MG63 (cell line): Measurements from ENCODE around the gene LHFPL3. TPM values are rescaled to one million over a fixed set of nuclear protein-coding genes. Genes with fewer than 3 reads are reported as not detected.

Source experiments
- DNase-seq: peaks from one replicate; pipeline ENCODE4 v3.0.0-alpha.2; 2020
- H3K27me3 ChIP-seq: fragments of 250-450 bp; sonication (Bioruptor Pico); 2 replicates; pipeline ENCODE4 v1.5.1; 2020; ENCODE audit warnings: mild to moderate bottlenecking, moderate library complexity
- H3K36me3 ChIP-seq: fragments of 250-450 bp; sonication (Bioruptor Pico); 2 replicates; pipeline ENCODE4 v1.5.1; 2020; ENCODE audit warnings: mild to moderate bottlenecking, moderate library complexity
- H3K4me3 ChIP-seq: fragments of 250-450 bp; sonication (Bioruptor Pico); 2 replicates; pipeline ENCODE4 v1.5.1; 2020; ENCODE audit warnings: mild to moderate bottlenecking, moderate library complexity
- H3K9me3 ChIP-seq: fragments of 250-450 bp; sonication (Bioruptor Pico); 2 replicates; pipeline ENCODE4 v1.5.1; 2020; ENCODE audit warnings: mild to moderate bottlenecking, moderate library complexity
- total RNA-seq: library from RNA; depleted of rRNA; stranded (reverse); fragments of >200 nt; shearing (Covaris generic); gene quantifications from 2 replicates; pipeline ENCODE4 v1.2.3, GENCODE V29; 2014; ENCODE audit warnings: low replicate concordance

The LHFPL3 gene
- total RNA-seq, 1 experiment from 2014 or later = not detected

DNA sequence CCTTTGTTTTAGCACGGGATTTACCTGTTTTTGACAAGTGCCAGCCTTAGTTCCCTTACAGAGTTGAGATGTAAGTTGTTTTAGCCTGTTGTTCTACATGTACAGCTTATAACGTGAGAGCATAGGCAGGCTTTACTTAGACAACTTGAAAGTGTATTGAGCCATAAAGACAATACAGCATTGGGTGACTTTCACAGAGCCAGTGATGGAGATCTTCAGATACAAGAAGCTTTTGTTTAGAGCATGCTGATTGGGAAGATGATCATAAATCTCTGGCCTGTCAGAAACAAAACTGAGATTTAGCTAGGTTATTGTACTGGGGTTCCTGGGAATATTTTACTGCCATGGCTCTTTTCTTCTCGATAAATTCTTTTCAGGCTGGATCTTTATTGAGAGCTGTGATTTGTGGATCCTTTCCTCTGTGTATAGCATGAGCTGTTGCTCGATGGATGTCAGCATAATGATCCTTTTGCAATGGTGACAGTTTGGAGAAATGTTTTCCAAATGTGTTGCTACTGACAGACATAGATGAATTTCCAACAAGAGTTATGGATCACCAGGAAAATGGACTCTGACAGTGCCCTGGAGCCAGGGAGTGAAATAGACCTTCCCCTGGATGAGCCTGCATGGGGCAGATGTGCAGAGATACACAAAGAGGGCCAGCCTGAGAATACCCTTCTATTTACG is 30.2 kb downstream of the LHFPL3 start:
- DNase-seq = no peak
- no peak overlapping the region for H3K4me3 ChIP-seq
- H3K36me3 ChIP-seq = no peaks in the 10 kb centered on the region
- no peaks in the 10 kb centered on the region for H3K9me3 ChIP-seq
- peaks cover 3% of the 10 kb centered on the region; the same call in 1 of the 2 replicates for H3K27me3 ChIP-seq

DNA sequence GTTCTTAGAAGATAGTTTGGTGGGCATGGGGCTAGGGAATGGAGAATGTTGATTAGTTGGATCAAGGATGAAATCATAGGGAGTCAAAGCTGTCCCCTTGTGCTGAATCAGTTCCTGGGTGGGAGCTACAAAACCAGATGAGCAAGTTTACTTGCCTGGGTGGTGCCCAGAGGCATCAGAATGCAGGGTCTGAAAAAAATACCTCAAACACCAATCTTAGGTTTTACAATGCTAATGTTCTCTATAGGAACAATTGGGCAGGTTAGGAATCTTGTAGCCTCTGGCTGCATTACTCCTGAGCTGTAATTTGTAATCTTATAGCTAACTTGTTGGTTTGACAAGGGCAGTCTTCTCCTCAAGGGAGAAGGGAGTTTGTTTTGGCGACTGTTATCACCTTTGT is 34.4 kb downstream of the LHFPL3 start:
- Histone ChIP-seq H3K27me3 (no peaks in the 10 kb centered on the region), H3K36me3 (no peaks in the 10 kb centered on the region), H3K4me3 (no peak overlapping the region), H3K9me3 (no peaks in the 10 kb centered on the region)
- DNase-seq = no peak

DNA sequence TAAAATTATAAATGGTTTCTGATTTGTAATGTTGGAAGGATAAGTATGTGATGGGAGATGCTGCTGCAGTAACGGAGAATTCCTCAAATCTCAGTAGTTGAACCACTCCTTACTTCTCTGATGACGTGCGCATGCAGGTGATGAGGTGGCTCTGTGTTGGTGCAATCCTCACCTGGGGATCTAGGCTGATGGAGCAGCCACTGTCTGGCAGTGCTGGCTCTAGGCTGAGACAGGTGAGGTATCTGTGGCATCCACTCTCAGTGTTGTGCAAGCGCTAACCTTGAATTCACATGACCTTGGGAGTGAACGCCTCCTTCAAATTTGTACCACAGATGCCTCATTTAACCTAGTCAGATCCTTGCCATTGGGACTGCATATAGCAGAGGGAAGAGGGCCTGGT is 35.0 kb downstream of the LHFPL3 start:
- DNase-seq = no peak

DNA sequence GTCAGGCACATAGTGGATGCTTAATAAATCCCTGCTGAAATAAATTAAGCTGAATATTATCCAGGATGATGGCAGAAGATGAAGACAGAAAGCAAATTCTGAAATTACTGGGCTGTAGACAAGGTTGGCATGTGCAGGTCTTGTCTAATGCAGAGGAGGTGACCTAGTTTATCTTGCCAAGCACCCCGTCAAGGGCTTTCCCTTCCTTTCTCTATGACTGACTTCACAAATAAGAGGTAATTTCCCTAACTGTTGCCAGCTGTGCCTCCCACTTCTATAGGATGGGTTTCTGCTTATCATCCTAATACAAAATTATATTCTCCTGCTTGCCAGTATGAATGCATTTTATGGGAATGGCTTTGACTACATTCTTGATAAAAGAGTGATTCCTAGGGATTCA is 38.0 kb downstream of the LHFPL3 start:
- DNase-seq = no peak
- no peaks in the 10 kb centered on the region for H3K9me3 ChIP-seq
- no peak overlapping the region for H3K4me3 ChIP-seq
- H3K27me3 ChIP-seq = no peaks in the 10 kb centered on the region
- H3K36me3 ChIP-seq = no peaks in the 10 kb centered on the region

More for the DNA sequence above, 35.0 kb downstream of the LHFPL3 start:
- Histone ChIP-seq H3K27me3 (no peaks in the 10 kb centered on the region), H3K4me3 (no peak overlapping the region), H3K9me3 (no peaks in the 10 kb centered on the region), H3K36me3 (no peaks in the 10 kb centered on the region)

DNA sequence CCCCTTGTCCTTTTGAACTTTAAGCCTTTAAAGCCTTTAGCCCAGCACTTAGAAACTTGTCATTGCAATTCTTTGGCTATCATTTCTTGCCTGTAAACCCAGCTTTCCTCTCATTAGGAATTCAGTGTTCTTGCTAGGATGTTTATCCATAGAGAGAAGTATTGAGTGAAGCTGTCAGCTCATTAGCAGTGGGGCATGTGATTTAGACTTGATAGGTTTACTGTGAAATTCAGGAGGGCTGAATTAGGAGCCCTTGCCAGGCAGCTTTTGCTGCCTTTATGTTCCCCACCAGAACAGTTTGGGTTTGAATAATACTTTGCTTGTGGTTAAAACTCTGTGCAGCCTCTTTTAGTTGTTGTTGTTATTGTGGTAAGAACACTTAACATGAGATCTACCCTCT is 39.5 kb downstream of the LHFPL3 start:
- no peak for DNase-seq
- Histone ChIP-seq H3K4me3 (no peak overlapping the region), H3K27me3 (no peaks in the 10 kb centered on the region), H3K36me3 (no peaks in the 10 kb centered on the region), H3K9me3 (no peaks in the 10 kb centered on the region)

DNA sequence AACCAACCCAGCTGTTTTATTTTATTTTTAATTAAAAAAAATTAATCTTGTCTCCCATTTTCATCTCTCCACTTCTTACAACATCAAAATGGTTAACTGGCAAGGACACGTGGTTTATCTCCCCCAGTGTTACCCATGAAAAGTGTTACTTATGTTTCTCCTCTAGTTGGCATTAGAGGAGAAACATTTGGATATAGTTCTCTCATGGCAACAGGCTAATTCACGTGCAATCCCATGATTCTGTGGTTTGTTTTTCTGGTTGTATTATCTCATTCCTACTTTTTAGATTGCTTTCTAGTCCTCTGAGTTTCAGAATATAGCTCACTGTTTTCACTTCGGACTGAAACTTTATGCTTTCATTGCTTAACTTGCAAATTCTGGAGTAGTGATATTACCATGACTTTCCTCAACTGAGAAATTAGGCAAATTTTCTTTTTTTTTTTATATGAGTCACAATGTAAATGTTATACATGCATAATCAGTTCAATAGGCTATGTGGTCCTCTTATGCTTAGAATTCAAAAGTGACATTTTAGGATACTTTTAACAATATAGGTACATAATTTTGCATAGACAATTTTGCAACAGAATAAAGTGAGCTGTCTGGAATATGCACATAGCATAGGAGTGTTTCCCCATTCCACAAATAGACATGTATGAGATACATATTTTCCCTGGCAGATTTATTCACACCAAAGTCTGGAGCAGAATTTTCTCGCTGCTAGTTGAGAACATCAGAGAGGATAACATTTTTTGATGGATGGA is 43.0 kb downstream of the LHFPL3 start:
- no peak for DNase-seq
- no peaks in the 10 kb centered on the region for H3K36me3 ChIP-seq
- H3K9me3 ChIP-seq = no peaks in the 10 kb centered on the region
- no peak overlapping the region for H3K4me3 ChIP-seq
- no peaks in the 10 kb centered on the region for H3K27me3 ChIP-seq

DNA sequence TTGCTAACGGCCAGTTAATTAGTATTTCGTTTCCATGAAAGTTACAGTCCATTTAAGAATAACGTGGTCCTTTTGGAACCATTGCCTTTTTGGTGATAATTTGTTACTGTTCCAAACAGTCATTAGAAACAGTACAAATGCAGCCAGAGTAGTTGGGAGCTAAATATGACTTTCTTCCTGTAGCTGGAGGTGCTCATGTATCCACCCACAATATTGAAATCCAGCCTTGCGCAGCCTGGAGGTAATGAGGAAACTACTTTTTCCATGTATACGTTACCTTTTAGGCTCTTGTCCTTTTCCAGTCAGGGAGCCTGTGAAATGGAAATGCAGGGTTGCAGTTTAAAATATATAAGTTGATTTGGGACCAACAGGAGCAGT is 43.6 kb downstream of the LHFPL3 start:
- no peaks in the 10 kb centered on the region for H3K9me3 ChIP-seq
- H3K4me3 ChIP-seq = no peak overlapping the region
- no peaks in the 10 kb centered on the region for H3K27me3 ChIP-seq
- no peak for DNase-seq
- no peaks in the 10 kb centered on the region for H3K36me3 ChIP-seq

DNA sequence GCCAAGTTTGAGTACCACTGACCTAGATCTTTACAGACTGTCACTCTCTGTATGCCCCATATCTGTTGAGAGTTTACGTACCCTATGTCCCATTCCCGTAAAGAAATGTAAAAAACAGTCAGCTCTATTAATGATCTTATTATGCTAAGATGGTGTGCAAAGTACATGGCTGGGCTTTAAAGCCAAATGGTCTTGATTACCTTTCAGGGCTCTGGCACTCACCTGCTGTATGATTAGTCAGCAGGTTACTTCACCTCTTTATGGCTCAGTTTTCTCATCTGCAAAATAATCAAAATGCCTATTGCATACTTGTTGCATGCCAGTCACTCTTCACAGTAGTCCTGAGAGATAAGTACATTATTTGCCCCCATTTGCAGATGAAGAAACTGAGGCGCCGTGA is 54.2 kb downstream of the LHFPL3 start:
- Histone ChIP-seq H3K9me3 (no peaks in the 10 kb centered on the region), H3K27me3 (0 out of 2 replicates have a peak, but pooled peaks cover 2% of the 10 kb centered on the region), H3K4me3 (no peak overlapping the region), H3K36me3 (no peaks in the 10 kb centered on the region)
- DNase-seq = no peak

DNA sequence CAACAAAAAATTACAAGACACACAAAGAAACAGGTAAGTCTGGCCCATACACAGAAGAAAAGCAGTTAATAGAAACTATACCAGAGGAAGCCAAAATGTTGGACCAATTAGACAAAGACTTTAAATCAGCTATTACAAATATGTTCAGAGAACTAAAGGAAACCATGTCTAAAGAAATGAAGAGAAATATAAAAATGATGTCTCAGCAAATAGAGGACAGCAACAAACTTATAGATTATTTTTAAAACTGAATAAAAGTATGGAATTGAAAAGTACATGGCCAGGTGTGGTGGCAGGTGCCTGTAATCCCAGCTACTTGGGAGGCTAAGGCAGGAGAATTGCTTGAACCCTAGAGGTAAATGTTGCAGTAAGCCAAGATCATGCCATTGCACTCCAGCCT is 58.5 kb downstream of the LHFPL3 start:
- no peak for DNase-seq
- Histone ChIP-seq H3K36me3 (no peaks in the 10 kb centered on the region), H3K27me3 (no peaks in the 10 kb centered on the region), H3K4me3 (no peak overlapping the region), H3K9me3 (no peaks in the 10 kb centered on the region)

DNA sequence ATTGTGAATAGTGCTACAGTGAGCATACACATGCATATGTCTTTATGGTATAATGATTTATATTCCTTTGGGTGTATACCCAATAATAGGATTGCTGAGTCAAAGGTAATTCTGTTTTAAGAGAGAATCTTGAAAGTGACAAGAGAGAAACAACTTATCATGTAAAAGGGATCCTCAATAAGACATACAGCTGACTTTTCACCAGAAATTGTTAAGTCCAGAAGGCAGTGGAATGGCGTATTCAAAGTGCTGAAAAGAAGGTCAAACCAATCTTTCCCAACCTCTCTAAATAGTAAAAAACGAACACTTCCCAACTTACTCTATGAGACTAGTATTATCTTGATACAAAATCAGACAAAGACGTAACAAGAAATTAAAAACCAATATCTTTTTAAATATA is 59.8 kb downstream of the LHFPL3 start:
- Histone ChIP-seq H3K9me3 (no peaks in the 10 kb centered on the region), H3K27me3 (no peaks in the 10 kb centered on the region), H3K4me3 (no peak overlapping the region), H3K36me3 (no peaks in the 10 kb centered on the region)
- DNase-seq = no peak

DNA sequence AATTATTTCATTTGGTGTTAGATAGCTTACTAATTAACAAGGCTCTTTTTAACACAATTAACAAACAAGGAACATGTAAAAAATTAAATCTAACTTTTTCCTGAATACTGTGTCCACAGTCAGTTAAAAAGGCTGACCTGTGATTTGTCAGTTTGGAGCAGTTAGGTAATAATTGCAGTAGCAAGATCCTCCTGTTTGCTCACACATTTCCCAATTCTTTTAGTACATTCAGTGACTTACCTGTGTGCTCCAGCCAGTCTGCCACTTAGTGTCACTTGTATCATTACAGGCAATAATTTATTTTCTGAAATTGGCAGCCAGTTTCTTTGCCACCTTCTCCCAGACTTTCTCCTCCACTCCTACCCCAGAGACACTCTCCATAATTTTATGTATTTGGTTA is 66.8 kb downstream of the LHFPL3 start:
- H3K36me3 ChIP-seq = no peaks in the 10 kb centered on the region
- H3K9me3 ChIP-seq = no peaks in the 10 kb centered on the region
- H3K4me3 ChIP-seq = no peak overlapping the region
- no peak for DNase-seq
- no peaks in the 10 kb centered on the region for H3K27me3 ChIP-seq

DNA sequence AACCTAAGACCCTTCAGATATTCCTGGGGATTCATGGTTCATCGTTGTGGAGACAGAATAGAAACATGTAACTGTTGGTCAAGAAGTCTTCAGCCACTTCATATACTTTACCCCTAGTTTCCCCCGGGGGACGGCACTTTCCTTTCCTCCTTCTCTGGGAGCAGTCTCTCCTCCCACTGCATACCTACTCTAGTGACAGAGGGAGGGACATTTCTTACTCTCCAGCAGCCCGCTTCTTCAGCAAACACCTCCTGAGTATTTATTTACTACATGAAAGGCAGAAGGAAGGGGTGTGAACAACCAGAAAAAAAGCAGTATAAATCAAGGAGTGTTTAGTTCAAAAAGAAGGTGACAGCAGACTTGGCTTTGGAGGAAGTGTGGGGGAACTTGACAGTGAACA is 69.0 kb downstream of the LHFPL3 start:
- Histone ChIP-seq H3K4me3 (no peak overlapping the region), H3K36me3 (no peaks in the 10 kb centered on the region), H3K9me3 (no peaks in the 10 kb centered on the region), H3K27me3 (no peaks in the 10 kb centered on the region)
- no peak for DNase-seq

DNA sequence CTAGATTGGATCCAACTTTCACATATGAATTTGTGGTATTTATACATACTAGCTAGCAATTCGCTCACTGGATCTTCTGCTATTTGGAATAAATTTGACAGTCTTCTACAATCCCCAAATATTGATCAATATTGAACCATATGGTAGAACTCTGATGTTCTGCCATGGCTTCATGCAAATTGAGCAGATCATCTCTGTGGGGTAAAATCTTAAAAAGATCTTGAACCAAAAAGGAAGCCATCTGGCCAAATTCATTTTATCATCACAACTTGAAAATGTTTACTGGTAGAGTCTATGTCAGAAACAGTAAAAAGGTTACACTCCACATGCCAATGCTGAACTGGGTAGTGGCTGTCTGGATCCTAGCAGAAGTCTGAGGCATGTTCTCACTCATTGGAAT is 80.0 kb downstream of the LHFPL3 start:
- no peaks in the 10 kb centered on the region for H3K27me3 ChIP-seq

DNA sequence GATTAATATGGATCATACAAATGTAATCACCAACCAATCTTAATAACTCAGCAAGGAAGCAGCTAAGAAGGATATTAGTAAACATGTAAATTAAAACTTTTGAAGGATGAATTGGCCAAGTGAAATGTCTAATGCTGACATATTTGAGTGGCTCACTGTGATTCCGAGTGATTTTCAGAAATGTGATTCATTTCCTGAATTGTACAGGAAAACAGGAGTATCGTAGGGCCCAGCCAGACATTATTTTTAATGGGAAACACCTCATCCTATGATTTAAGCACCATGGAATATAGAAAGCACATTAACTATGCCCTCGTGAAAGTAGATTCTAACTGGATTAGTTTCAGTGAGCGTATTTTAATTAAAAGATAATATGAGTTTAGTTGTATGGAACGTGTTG is 82.3 kb downstream of the LHFPL3 start:
- DNase-seq = no peak
- no peak overlapping the region for H3K4me3 ChIP-seq

More for the DNA sequence above, 80.0 kb downstream of the LHFPL3 start:
- Histone ChIP-seq H3K4me3 (no peak overlapping the region), H3K9me3 (no peaks in the 10 kb centered on the region), H3K36me3 (no peaks in the 10 kb centered on the region)
- DNase-seq = no peak

DNA sequence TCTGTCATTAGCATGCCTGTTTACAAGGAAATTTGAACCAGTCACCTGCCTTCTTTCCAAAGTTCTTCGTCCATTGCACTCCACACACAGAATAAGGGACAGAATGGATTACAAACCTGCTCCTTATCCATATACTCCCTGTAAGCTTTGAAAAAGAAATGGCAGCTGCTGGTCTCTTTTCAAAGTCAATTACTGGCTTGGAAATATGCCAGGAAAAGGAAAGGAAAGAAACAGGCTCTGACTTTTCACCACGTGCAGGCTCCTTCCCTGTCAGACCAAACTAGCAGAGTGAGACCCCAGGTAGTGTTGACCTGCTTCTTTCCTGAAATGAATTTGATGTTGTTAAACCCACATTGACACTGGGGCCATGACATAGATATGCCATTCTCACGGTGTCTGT is 84.5 kb downstream of the LHFPL3 start:
- H3K27me3 ChIP-seq = peaks cover 4% of the 10 kb centered on the region; the same call in 1 of the 2 replicates
- no peak for DNase-seq
- H3K4me3 ChIP-seq = no peak overlapping the region
- H3K9me3 ChIP-seq = no peaks in the 10 kb centered on the region
- H3K36me3 ChIP-seq = no peaks in the 10 kb centered on the region

More for the DNA sequence above, 82.3 kb downstream of the LHFPL3 start:
- H3K36me3 ChIP-seq = no peaks in the 10 kb centered on the region
- H3K9me3 ChIP-seq = no peaks in the 10 kb centered on the region
- H3K27me3 ChIP-seq = peaks cover 4% of the 10 kb centered on the region; the same call in 1 of the 2 replicates

DNA sequence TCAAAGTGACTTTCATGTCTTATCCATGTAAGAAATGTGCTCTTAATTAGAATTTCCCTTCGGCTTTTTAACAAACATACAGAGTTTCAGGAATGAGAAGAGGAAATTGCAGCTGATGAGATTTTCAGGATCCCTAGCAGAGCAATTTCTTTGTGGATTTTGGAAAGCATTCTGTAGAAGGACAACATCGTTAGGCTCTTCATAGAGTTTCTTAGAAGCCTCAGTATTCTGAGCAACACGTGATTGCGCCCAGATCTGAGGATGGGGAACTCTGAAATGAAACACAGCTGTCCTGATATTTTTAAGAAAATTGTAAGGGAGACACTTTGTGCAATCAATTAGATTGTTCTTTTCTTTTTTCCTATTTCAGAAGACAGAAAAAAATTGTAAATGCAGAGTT is 85.8 kb downstream of the LHFPL3 start:
- no peak for DNase-seq
- Histone ChIP-seq H3K9me3 (no peaks in the 10 kb centered on the region), H3K4me3 (no peak overlapping the region), H3K27me3 (peaks cover 4% of the 10 kb centered on the region; the same call in 1 of the 2 replicates), H3K36me3 (no peaks in the 10 kb centered on the region)

DNA sequence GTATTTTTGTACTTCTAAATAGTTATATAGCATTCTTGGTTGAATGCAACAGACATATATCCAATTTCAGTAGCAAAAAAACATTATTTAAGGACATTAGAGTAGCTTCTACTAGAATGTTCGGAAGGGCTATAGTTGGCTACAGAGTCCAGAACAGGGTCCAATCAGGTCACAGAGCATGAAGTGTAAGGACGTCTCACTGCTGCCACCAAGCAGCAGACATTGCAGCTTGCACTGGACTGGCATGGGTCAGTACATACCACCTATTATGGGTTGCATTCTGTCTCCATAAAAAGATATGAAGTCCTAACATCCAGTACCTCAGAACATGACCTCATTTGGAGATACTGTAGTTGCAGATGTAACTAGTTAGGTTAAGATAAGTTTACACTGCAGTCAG is 87.3 kb downstream of the LHFPL3 start:
- no peak for DNase-seq
- no peaks in the 10 kb centered on the region for H3K9me3 ChIP-seq
- no peak overlapping the region for H3K4me3 ChIP-seq
- H3K27me3 ChIP-seq = peaks cover 4% of the 10 kb centered on the region; the same call in 1 of the 2 replicates
- no peaks in the 10 kb centered on the region for H3K36me3 ChIP-seq

DNA sequence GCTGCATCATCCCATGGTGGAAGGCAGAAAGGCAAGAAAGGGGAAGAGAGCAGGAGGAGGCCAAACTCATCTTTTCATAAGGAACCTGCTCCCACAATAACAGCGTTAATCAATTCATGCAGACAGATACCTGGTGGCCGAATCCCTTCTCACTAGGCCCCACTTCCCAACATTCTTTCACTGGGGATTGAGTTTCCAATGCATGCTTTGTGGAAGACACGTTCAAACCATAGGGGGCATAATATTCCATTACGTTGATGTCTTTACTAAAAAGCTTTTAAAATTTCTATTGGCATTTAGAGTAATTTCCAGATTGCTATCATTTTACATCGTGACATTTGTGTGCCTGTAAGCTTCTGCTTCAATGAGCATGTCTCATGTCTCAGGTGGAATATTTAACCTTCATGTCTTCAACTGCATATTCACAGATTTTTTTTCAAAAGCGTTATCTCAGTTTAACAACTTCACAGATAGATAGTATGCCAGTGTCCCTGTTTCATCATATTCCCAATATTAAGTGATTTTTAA is 88.5 kb downstream of the LHFPL3 start:
- no peaks in the 10 kb centered on the region for H3K36me3 ChIP-seq
- DNase-seq = no peak
- H3K27me3 ChIP-seq = peaks cover 4% of the 10 kb centered on the region; the same call in 1 of the 2 replicates
- no peaks in the 10 kb centered on the region for H3K9me3 ChIP-seq
- H3K4me3 ChIP-seq = no peak overlapping the region
